Daoy (cell line): Measurements from ENCODE around the gene FKBP7. TPM values are rescaled to one million over a fixed set of nuclear protein-coding genes. Genes with fewer than 3 reads are reported as not detected.
"Not testable (repeated sequence)": the region's sequence is repeated elsewhere in the genome, so short reads cannot be mapped to it uniquely, and the experiment has no call there.

Experiments
- DNase-seq: peaks from one replicate; pipeline ENCODE4 v3.0.0-alpha.2; 2015; ENCODE audit warnings: low read depth
- total RNA-seq: library from RNA; depleted of rRNA; stranded (reverse); fragments of >200 nt; shearing (Covaris generic); gene quantifications from 2 replicates; pipeline ENCODE4 v1.2.3, GENCODE V29; 2014

FKBP7 gene
- total RNA-seq, 1 experiment from 2014 or later = 29.0 TPM

DNA sequence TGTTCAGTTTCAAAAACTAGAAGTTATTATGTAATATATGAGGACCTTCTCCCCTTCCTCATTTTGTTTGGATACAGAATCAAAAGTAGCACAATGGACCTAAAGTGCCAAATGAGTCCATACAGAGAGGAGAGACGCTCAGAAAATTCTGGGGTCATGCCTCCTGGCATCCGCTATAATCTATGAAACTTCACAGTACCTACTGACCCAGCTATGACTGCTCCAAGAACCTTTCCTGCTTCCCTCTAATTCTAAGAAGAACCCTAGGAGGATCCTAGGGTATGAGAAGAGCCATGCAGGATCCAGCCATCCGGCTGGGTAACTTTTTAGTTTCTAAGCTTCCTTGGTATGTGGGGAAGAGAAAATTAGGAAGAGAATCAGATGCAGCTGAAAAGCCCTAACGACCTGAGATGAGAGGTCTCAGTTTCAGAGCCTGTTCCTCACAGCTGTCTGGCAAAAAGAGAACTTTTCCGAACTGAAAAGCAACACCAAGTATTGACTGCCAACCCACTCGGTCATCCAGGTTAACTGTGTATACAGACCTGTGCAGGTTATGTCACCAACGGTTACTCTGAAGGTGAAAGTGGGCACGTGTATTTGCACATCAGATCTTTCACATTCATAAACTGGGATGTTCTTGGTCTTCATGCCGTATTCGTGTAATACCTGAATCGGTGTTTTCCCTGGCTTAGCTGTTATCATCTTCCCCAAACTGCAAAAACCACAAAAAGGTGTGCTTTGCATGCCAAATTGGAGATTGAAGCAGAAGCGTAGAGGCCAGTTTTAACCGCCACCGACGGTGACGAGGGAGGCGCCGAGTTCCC, 28.5 kb downstream of the FKBP7 start:
- DNase-seq = no peak

DNA sequence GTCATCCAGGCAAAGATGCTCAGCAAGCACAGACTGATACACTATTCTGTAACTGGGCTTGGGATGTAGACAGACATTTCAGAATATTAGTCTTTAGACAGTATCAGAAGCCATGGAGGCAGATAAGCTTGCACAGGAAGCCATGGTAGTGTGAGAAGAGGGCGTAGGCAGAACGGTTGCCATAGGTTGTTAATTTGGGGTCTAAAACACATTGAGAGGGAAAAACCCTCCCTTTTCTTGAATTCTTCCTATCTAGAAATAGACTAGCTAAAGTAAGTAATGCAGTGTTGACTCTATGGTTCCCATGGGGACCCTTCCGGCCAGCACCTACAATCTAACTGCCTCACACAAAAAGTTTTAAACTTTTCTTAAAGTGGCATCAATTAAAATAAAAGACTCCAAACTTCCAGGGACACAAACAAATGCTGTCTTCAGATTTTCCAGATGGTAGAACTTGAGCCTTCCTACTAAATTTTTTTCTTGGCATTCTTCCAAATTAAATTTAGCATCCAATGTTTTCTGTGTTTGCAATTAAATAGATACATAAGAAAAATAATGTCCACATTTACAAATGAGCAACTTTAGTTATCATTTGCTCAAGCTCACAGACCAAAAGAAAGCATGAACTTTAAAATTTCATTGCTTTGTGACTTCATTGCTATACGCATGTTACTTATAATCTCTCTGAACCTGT, 29.3 kb downstream of the FKBP7 start:
- DNase-seq = no peak

DNA sequence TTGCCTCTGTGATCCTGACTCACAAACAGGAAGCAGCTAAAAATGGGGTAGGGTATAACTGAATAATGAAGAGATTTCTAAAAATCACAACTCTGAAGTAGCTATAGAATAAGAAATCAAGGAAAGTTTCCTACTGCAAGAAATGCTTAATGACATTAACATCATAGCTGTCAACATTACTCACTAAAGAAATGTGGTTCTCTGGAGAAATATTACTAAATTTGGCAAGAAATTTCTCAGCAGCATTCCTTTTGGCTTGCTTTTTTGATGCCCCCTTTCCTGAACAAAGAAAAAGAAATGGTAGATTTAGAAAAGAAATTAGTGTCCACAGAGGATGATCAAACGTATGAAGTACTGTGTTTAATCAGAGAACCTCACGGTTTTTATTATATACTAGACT, 37.0 kb downstream of the FKBP7 start:
- DNase-seq = no peak

GRCh38 chr2:178436662-178437061, 41.7 kb downstream of the FKBP7 start:
- no peak for DNase-seq

- no peak for DNase-seq
These were observed 49.1 kb downstream of the FKBP7 start for GRCh38 chr2:178429336-178429735.

DNA sequence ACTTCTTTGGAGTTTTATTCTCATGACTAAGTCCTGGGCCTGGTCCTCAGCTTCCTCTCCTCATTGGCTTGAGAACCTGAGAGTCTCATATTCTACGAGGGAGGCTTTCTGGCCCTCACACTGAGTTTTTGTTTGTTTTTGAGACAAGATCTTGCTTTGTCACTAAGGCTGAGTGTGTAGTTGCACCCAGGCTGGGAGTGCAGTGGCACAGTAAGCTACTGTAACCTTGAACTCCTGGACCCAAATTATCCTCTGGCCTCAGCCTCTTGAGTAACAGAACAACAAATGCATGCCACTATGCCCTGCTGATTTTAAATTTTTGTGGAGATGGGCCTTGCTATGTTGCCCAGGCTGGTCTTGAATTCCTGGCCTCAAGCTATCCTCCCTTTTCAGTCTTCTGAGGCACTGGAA, 50.0 kb downstream of the FKBP7 start:
- no peak for DNase-seq

- DNase-seq = no peak
These were observed 50.9 kb downstream of the FKBP7 start for GRCh38 chr2:178427458-178427857.

DNA sequence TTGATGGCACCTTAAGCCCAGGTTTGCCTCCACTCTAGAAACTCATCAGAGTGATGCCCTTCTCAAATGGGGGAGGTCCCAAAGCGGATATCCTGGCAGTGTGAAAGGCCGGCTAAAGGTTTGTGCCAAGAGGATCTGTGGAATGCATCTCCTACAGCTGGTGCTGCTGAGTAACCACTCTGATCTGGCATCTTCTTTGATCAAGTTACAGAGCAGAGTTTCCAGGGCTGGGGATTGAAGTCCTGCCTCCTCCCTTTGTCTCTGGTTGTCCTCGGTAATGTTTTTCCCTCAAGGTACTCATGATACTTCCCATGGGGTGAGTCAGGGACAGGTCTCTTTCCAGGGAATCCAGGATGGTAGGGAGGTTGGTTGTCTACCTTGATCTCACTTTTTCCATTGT, 52.0 kb downstream of the FKBP7 start:
- peak; percentile 30 for DNase-seq

- DNase-seq = no peak
These were observed 53.1 kb downstream of the FKBP7 start for GRCh38 chr2:178425255-178425827.

DNA sequence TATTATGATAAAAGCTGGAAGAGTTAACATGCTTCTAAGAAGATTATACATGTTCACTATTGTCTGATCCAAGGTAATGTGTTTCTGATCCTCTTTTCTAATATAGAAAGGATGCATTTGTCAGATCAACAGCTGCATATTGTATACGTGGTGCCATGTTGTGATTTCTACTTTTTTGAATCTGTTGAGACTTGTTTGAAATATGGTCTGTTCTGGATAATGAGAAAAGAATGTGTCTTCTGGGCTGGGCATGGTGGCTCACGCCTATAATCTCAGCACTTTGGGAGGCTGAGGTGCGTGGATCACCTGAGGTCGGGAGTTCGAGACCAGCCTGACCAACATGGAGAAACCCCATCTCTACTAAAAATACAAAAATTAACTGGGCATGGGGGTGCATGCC, 54.7 kb downstream of the FKBP7 start:
- not testable (repeated sequence) for DNase-seq

DNA sequence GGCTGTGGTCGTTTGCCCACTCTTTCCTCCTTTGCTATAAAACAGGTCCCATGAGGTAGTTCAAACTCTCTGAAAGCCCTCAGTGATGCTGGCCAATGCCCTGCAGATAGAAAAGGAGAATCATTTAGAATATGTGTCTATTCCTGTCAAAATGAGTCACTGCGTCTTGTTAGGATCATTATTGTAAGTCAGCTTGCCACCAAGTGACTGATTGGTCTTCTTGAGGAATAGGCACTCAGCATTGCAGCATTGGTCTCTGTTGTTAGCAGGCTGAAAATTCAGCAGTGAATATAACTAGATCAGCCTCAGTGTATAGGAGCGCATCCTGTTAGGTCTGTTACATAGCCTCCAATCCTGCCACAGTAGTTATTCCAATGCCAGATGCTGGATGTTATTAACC, 56.3 kb downstream of the FKBP7 start:
- no peak for DNase-seq

DNA sequence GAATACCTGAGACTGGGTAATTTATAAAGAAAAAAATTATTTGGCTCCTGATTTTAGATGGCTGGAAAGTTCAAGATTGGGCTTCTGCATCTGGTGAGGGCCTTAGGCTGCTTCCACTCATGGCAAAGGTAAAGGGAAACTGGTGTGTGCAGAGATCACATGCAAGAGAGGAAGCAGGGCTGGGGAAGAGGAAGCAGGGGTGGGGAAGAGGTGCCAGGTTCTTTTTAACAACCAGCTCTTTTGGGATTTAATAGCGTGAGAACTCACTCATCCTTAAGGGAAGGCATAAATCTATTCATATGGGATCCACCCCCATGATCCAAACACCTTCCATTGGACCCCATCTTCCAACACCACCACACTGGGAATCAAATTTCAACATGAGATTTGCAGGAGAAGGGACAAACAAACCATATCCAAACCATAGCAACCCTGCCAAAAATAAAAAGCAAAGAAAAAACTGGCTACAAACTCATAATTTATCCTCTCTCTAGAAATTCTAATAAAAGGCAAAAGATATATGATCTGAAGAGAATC, 57.9 kb downstream of the FKBP7 start:
- DNase-seq = no peak

- DNase-seq = no peak
These were observed 59.3 kb downstream of the FKBP7 start for GRCh38 chr2:178419123-178419522.

DNA sequence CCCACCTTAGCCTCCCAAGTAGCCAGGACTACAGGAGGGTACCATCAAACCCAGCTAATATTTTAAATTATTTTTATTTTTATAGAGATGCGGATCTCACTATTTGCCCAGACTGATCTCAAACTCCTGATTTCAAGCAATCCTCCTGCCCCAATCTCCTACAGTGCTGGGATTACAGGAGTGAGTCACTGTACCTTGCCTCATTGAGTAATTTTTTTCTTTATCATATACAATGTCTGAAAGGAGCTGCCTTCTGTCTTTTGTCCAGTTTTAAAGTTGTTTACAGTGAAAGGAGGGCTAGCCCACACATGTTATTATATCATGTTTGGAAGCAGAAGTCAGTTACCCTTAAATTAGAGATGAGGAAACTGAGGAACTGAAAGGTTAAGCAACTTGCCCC, 60.0 kb downstream of the FKBP7 start:
- DNase-seq = no peak

- DNase-seq = no peak
These were observed 60.5 kb downstream of the FKBP7 start for GRCh38 chr2:178417916-178418315.

DNA sequence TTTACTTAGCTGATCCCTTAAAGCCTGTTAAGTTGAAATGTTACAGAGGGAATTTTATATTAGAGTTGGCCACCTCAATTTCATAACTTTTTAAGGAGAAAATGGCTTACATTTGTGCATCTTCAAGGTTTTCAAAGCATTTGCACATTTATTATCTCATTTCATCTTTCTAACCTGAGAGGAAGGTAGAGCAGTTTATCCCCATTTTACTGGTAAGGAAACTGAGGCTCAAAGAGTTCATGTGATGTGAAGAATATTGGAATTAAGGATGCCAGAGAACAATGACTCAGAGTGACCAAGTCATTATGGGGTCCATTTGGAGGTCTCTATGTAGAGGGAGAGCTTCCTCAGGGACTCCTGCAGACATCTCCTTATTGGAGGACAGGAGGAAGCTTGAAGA, 62.4 kb downstream of the FKBP7 start:
- no peak for DNase-seq

DNA sequence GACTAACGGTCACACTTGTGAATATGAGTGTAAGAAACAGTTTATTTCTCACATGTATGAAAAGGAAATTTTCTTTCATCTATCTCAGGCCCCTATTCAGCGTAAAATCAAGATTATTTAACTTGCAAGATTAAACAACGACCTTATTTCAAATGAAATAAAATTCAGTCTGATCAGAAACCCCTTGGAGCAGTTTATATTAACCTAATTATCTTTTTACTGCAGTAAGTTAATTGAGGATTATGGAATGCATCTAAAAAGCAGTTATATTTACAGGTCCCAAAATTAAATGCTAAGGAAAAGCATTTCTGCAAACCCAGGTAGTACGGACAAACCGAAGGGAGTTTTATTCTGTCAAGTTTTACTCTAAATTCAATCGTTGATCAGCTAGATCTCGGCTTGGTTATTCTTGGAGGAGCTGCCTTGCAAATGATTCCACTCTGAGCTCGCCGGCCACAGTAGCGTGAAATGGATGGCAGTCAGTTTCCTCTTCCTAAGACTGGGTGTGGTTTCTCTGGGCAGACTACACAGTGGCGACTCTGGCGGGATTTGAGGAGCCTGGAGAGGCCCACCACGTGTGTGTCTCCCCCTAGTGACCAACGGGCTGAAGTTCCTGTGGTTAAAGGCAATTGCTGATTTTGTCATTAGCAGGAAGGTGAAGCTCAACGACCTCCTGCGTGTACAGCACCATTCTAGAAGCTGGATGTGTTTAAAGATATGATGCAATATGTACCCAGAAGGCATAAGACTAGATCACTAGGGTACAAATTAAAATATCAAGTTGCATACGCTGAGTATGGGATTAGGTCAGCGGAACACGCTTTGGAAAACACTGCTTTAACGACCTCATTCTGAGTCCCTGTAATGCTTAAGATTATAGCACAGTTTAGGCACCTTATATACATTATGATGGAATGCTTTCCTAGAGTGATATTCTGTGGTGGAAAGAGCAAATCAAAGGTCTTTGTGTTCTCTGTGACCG, 63.8 kb downstream of the FKBP7 start:
- DNase-seq = peak; percentile 93
